SK-N-SH (cell line): ENCODE results near the gene HP1BP3.

Experiments used
- CTCF ChIP-seq: fragments of 200-600 bp; sonication (generic); IDR thresholded peaks from 2 replicates; pipeline ENCODE4 v1.6.1; 2017; ENCODE audit warnings: antibody characterized with exemption, mild to moderate bottlenecking, moderate library complexity
- ELF1 ChIP-seq: IDR thresholded peaks from 2 replicates; pipeline ENCODE4 v1.4.0; 2012
- EP300 ChIP-seq, 2 experiments: IDR thresholded peaks; 2 replicates each; pipeline versions ENCODE4 v1.4.0 to v1.6.1; 2012; ENCODE audit warnings: borderline replicate concordance in 1 of 2, low read depth in 1 of 2, low read length in 1 of 2
- EZH2phosphoT487 ChIP-seq: fragments of 200-600 bp; sonication (generic); IDR thresholded peaks from 2 replicates; pipeline ENCODE4 v1.6.1; 2017; ENCODE audit warnings: low read depth, mixed run types, mild to moderate bottlenecking, antibody characterized with exemption, moderate library complexity, borderline replicate concordance
- FOXM1 ChIP-seq: IDR thresholded peaks from 2 replicates; pipeline ENCODE4 v1.4.0; 2012; ENCODE audit warnings: low read depth, mild to moderate bottlenecking
- JUND ChIP-seq: IDR thresholded peaks from 2 replicates; pipeline ENCODE4 v1.4.0; 2012
- NRF1 ChIP-seq: IDR thresholded peaks from 2 replicates; pipeline ENCODE4 v1.6.1; 2012; ENCODE audit warnings: low read depth, mild to moderate bottlenecking, low read length
- PBX3 ChIP-seq: IDR thresholded peaks from 2 replicates; pipeline ENCODE4; 2012
- RCOR1 ChIP-seq: fragments of 150-350 bp; IDR thresholded peaks from 2 replicates; pipeline ENCODE4 v1.6.1; 2017; ENCODE audit warnings: antibody characterized with exemption, low read length
- REST ChIP-seq: IDR thresholded peaks from 2 replicates; pipeline ENCODE4 v1.6.1; 2012; ENCODE audit warnings: mild to moderate bottlenecking, low read depth, low read length, moderate library complexity
- SMC3 ChIP-seq: IDR thresholded peaks from 2 replicates; pipeline ENCODE4 v1.6.1; 2012; ENCODE audit warnings: low read depth, low read length, improper control_type of control experiment
- YY1 ChIP-seq: IDR thresholded peaks from 2 replicates; pipeline ENCODE4 v1.4.0; 2012; ENCODE audit warnings: low read depth, mild to moderate bottlenecking

GRCh38 chr1:20742671-20743070, 44.4 kb downstream of the HP1BP3 start:
- TF ChIP-seq SMC3 (no peak), PBX3 (no peak), YY1 (no peak), CTCF (no peak), EP300 (IDR thresholded peaks at IDR 0.05; ENCODE audit: borderline replicate concordance in 1 of 2, low read depth in 1 of 2, low read length in 1 of 2) (no peak), ELF1 (no peak), NRF1 (no peak), FOXM1 (no peak), JUND (no peak), REST (no peak), RCOR1 (no peak), EZH2phosphoT487 (no peak)
